Activated CD4-positive, alpha-beta T cell treated with anti-CD3 and anti-CD28 coated beads for 36 hours (primary cell): ENCODE measurements around the gene PPP4R3A. TPM values are rescaled to one million over a fixed set of nuclear protein-coding genes. Genes with fewer than 3 reads are reported as not detected.

ENCODE experiments used
- ATAC-seq: fragments of 200-7000 bp; cut with Tn5 transposase; one replicate; pipeline ENCODE4 v1.10.0; 2021; ENCODE audit warnings: mild to moderate bottlenecking, moderate library complexity
- CTCF ChIA-PET: fragments of 350-600 bp; sonication (Branson Sonifier 250); formaldehyde crosslinking; loops from one replicate; lab custom pipeline; 2021; ENCODE audit warnings: antibody characterized with exemption; lab: Charles Lee
- POLR2A ChIA-PET: fragments of 350-600 bp; sonication (Branson Sonifier 250); formaldehyde crosslinking; loops from one replicate; lab custom pipeline; 2021; ENCODE audit warnings: antibody characterized with exemption, inconsistent platforms; lab: Charles Lee
- DNase-seq: peaks from one replicate; pipeline ENCODE4 v3.0.0-alpha.2; 2020
- H3K27ac Mint-ChIP-seq: one replicate; pipeline ENCODE4 v1.8.0; 2021; ENCODE audit warnings: mixed read lengths
- H3K27me3 Mint-ChIP-seq: one replicate; pipeline ENCODE4 v1.8.0; 2021; ENCODE audit warnings: mixed read lengths
- H3K36me3 Mint-ChIP-seq: one replicate; pipeline ENCODE4 v1.8.0; 2021; ENCODE audit warnings: low read depth, mixed read lengths
- H3K4me1 Mint-ChIP-seq: one replicate; pipeline ENCODE4 v1.8.0; 2021; ENCODE audit warnings: mixed read lengths
- H3K4me3 Mint-ChIP-seq: one replicate; pipeline ENCODE4 v1.8.0; 2021; ENCODE audit warnings: mild to moderate bottlenecking, moderate library complexity, mixed read lengths
- H3K9me3 Mint-ChIP-seq: one replicate; pipeline ENCODE4 v1.8.0; 2021; ENCODE audit warnings: low read depth, mixed read lengths
- intact Hi-C, 2 experiments: fragments of 100-400 bp; cut with DNase I in 1 of 2; cut with micrococcal nuclease in 1 of 2; formaldehyde crosslinking; loops; one replicate each; pipeline versions ENCODE4 v1.14.2 to v1.15.1; 2022 to 2024; cut with DNase I, micrococcal nuclease
- total RNA-seq, 2 experiments: library from RNA; stranded (reverse); gene quantifications; one replicate each; pipeline ENCODE4 v1.2.3, GENCODE V29; 2021

Gene PPP4R3A
- total RNA-seq, 2 experiments from 2014 or later: 105 to 122 TPM

DNA sequence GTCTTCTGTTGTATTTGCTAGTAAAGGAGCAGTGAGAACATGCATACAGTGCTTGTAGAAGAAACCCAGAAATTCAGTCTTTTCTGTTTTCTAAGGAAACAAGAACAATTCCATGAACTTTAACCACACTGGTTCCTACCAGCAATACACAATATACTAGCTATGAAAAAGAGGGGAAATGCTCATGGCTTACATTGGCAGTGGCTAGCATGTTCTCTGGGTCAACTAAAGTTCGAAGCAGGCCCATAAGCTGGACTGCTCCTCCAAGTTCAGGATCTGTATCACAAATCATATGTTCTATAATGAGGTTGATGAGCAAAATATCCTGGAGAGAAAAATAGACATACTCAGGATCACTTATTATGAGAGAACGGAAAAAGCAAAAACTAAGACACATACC lies 37.1 kb downstream of the PPP4R3A start:
- CTCF ChIA-PET: interaction anchor here (0.8 kb wide), 1 partner anchor 20 kb away, joined by 4 read pairs; no protein-coding TSS in a partner anchor
- DNase-seq (no peak), ATAC-seq (no peak)
- no peaks in the 10 kb centered on the region for H3K27me3 Mint-ChIP-seq
- peak overlapping the region; percentile 55 for H3K27ac Mint-ChIP-seq
- peaks cover 59% of the 10 kb centered on the region for H3K36me3 Mint-ChIP-seq
- H3K9me3 Mint-ChIP-seq: no peaks in the 10 kb centered on the region
- POLR2A ChIA-PET: no interaction called here
- intact Hi-C loops: no loop called here
- no peak overlapping the region for H3K4me3 Mint-ChIP-seq
- peaks cover 19% of the 10 kb centered on the region for H3K4me1 Mint-ChIP-seq

- peaks cover 62% of the 10 kb centered on the region for H3K36me3 Mint-ChIP-seq
- H3K4me3 Mint-ChIP-seq: no peak overlapping the region
- peak; percentile 80 for ATAC-seq
- intact Hi-C loops: no loop called here
- peaks cover 24% of the 10 kb centered on the region for H3K4me1 Mint-ChIP-seq
- ChIA-PET CTCF (no interaction called here), POLR2A (no interaction called here)
- peak overlapping the region; percentile 51 for H3K27ac Mint-ChIP-seq
- no peak for DNase-seq
- H3K9me3 Mint-ChIP-seq: no peaks in the 10 kb centered on the region
- no peaks in the 10 kb centered on the region for H3K27me3 Mint-ChIP-seq
These were observed 39.9 kb downstream of the PPP4R3A start for GRCh38 chr14:91470216-91470615.

DNA sequence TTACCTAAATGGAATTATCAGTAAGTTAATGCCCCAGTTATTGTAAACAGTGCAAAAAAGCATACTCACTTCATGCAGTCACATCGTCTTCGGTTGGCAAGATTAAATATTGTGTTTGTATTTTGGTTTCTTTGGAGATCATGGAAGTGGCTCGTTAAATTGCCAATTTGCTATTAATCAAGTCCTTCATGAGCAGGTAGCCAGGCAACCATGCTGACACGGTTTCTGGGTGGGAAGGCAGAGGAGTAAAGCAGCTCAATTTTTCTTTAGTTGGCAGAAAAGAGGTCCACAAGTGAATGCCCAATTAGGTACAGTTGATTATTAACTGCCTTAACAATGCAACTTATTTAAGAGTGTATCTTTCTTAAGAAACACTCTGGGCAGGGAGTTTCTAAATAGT lies 43.9 kb downstream of the PPP4R3A start:
- Mint-ChIP-seq H3K4me3 (no peak overlapping the region), H3K9me3 (no peaks in the 10 kb centered on the region), H3K27me3 (no peaks in the 10 kb centered on the region), H3K27ac (peak overlapping the region; percentile 9), H3K36me3 (peaks cover 66% of the 10 kb centered on the region), H3K4me1 (peaks cover 42% of the 10 kb centered on the region)
- intact Hi-C loops: no loop called here
- DNase-seq: no peak
- CTCF ChIA-PET: interaction anchor here (0.6 kb wide), 1 partner anchor 243 kb away, joined by 4 read pairs; no protein-coding TSS in a partner anchor
- ATAC-seq: no peak
- POLR2A ChIA-PET: no interaction called here

DNA sequence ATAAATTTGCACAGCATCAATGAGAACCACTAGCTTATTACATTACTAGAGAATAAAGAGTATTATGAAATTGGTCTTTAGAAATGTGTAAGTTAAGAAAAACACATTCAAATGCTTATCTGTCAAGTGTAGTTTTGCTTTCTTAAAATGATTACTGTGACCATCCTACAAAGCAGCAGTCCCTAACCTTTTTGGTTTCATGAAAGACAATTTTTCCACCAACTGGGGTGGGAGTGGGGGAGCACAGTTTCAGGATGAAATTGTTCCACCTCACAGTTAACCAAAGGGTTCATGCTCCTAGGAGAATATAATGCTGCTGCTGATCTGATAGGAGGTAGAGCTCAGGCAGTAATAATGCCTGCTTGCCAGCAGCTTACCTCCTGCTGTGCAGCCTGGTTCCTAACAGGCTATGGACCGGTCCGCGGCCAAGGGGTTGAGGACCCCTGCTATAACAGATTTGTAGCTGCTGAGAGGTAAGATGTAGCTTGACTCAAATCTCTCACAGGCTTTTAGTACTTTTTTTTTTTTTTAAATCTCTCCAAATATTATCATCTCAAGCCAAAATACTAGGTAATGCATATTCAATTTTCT lies 45.4 kb downstream of the PPP4R3A start:
- ATAC-seq: peak; percentile 80
- intact Hi-C loops: no loop called here
- Mint-ChIP-seq H3K27ac (peak overlapping the region; percentile 20), H3K4me1 (peaks cover 33% of the 10 kb centered on the region), H3K9me3 (no peaks in the 10 kb centered on the region), H3K4me3 (no peak overlapping the region), H3K27me3 (no peaks in the 10 kb centered on the region), H3K36me3 (peaks cover 63% of the 10 kb centered on the region)
- peak; percentile 27 for DNase-seq
- ChIA-PET POLR2A (interaction anchor here (0.7 to 0.8 kb wide), 2 partner anchors 31 to 49 kb away, joined by 3 read pairs; no protein-coding TSS in a partner anchor), CTCF (interaction anchor here (0.6 to 1.2 kb wide), 5 partner anchors 16 to 540 kb away, joined by 3 read pairs; no protein-coding TSS in a partner anchor)

DNA sequence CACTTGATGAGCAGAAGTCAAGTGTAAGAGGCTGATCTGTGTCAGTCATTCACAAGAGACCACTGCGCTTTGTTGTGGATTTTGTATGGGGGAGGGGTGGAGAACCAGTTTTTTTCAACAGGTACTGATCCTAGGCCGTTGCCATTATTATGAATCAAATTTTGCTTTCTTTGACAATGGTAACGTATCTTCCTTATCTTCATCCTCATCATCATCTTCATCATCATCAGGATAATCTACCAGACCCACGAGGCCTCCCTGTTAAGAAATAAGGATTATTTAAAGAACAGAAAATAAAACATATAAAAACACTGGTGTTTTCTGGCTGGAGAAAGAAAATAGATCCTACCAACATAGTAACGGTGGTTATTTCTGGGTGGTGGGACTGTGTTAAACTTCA lies 51.5 kb downstream of the PPP4R3A start:
- POLR2A ChIA-PET: no interaction called here
- no peak for DNase-seq
- H3K4me1 Mint-ChIP-seq: peaks cover 32% of the 10 kb centered on the region
- no peak for ATAC-seq
- no peaks in the 10 kb centered on the region for H3K9me3 Mint-ChIP-seq
- intact Hi-C loops: no loop called here
- H3K27ac Mint-ChIP-seq: peak overlapping the region; percentile 42
- CTCF ChIA-PET: no interaction called here
- no peak overlapping the region for H3K4me3 Mint-ChIP-seq
- H3K27me3 Mint-ChIP-seq: no peaks in the 10 kb centered on the region
- H3K36me3 Mint-ChIP-seq: peaks cover 65% of the 10 kb centered on the region

DNA sequence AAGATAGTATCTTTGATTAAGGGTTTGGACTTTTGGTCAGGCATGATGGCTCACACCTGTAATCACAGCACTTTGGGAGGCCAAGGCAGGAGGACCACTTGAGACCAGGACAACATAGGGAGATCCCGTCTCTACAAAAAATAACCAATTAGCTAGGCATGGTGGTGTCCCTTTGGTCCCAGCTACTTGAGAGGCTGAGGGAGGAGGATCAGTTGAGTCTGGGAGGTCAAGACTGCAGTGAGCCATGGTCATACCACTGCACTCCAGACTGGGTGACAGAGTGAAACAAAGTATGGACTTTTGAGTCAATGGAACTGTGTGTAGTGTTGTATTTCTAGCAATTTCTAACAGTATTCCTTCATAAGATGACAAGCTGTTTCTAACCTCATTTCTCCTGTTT lies 53.8 kb downstream of the PPP4R3A start:
- Mint-ChIP-seq H3K27me3 (no peaks in the 10 kb centered on the region), H3K27ac (peak overlapping the region; percentile 51), H3K4me3 (no peak overlapping the region), H3K9me3 (no peaks in the 10 kb centered on the region), H3K4me1 (peaks cover 26% of the 10 kb centered on the region), H3K36me3 (peaks cover 48% of the 10 kb centered on the region)
- CTCF ChIA-PET: no interaction called here
- POLR2A ChIA-PET: interaction anchor here (0.6 kb wide), 1 partner anchor 43 kb away, joined by 3 read pairs; no protein-coding TSS in a partner anchor
- ATAC-seq (no peak), DNase-seq (no peak)
- intact Hi-C loops: no loop called here

DNA sequence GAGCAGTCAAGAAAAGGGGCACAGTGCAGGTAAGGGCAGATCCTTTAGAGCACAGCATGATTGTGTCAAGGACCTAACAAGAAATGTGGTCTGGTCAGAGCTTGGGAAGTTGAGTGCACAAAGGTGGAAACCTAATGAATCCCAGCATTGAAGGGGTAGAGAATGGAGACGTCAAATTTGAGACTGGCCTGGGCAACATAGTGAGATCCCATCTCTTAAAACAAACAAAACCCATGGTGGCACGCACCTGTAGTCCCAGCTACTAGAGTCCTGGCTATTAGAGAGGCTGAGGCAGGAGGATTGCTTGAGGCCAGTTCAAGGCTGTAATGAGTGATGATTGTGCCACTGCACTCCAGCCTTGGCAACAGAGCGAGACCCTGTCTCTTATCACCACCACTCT lies 55.5 kb downstream of the PPP4R3A start:
- Mint-ChIP-seq H3K27ac (peak overlapping the region; percentile 49), H3K9me3 (no peaks in the 10 kb centered on the region), H3K4me3 (no peak overlapping the region), H3K27me3 (no peaks in the 10 kb centered on the region), H3K4me1 (peaks cover 26% of the 10 kb centered on the region), H3K36me3 (peaks cover 35% of the 10 kb centered on the region)
- DNase-seq (no peak), ATAC-seq (no peak)
- ChIA-PET POLR2A (no interaction called here), CTCF (interaction anchor here (1.8 kb wide), 1 partner anchor 131 kb away, joined by 6 read pairs; no protein-coding TSS in a partner anchor)
- intact Hi-C loops: no loop called here

DNA sequence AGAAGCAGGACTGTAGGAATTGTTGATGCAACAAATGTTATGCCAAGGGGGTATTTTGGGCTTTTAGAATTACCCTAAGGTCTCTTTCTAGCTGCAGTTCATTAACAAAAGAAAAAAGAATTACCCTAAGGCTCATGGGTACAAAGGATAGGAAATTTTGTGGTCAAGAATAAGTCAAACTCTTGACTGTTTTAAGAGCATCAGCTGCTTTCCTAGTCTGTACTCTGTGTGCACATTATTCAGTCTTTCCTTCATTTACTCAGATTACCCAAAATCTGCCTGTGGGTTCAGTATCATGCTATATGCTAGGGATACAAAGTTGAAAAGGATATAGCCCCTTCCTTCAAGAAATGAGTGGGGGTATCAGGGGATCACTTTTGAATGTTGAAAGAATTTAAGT lies 56.0 kb downstream of the PPP4R3A start:
- Mint-ChIP-seq H3K27ac (peak overlapping the region; percentile 49), H3K36me3 (peaks cover 35% of the 10 kb centered on the region), H3K9me3 (no peaks in the 10 kb centered on the region), H3K27me3 (no peaks in the 10 kb centered on the region), H3K4me3 (no peak overlapping the region), H3K4me1 (peaks cover 26% of the 10 kb centered on the region)
- ATAC-seq (peak; percentile 43), DNase-seq (no peak)
- POLR2A ChIA-PET: no interaction called here
- intact Hi-C loops: no loop called here
- CTCF ChIA-PET: interaction anchor here (1.0 to 1.8 kb wide), 2 partner anchors 9 to 130 kb away, joined by 3 to 6 read pairs; no protein-coding TSS in a partner anchor

DNA sequence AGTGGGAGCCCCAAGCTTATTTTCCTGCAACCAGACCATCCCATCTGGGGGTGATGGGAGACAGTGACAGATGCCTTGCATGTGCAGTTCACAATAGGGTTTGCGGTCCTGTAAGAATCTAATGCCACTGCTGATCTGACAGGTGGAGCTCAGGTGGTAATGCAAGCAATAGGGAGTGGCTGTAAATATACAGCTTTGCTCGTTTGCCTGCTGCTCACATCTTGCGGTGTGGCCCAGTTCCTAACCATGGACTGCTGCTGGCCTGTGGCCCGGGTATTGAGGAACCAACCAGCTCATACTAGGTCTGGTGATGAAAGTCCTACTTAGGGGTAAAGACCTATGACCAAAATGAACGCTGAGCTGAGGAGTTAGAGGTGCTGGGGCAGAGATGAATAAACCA lies 56.4 kb downstream of the PPP4R3A start:
- Mint-ChIP-seq H3K27me3 (no peaks in the 10 kb centered on the region), H3K27ac (no peak overlapping the region), H3K36me3 (peaks cover 34% of the 10 kb centered on the region), H3K4me3 (no peak overlapping the region), H3K4me1 (peaks cover 26% of the 10 kb centered on the region), H3K9me3 (no peaks in the 10 kb centered on the region)
- ATAC-seq: peak; percentile 16
- ChIA-PET POLR2A (no interaction called here), CTCF (interaction anchor here (0.6 to 1.8 kb wide), 3 partner anchors 9 to 130 kb away, joined by 3 to 6 read pairs (median 3); no protein-coding TSS in a partner anchor)
- DNase-seq: no peak
- intact Hi-C loops: no loop called here

- DNase-seq (no peak), ATAC-seq (no peak)
- H3K36me3 Mint-ChIP-seq: no peaks in the 10 kb centered on the region
- H3K27ac Mint-ChIP-seq: no peak overlapping the region
- H3K27me3 Mint-ChIP-seq: no peaks in the 10 kb centered on the region
- H3K9me3 Mint-ChIP-seq: peaks cover 2% of the 10 kb centered on the region
- intact Hi-C loops: no loop called here
- ChIA-PET CTCF (interaction anchor here (0.7 to 1.1 kb wide), 2 partner anchors 40 to 188 kb away, joined by 3 read pairs; no protein-coding TSS in a partner anchor), POLR2A (no interaction called here)
- H3K4me1 Mint-ChIP-seq: no peaks in the 10 kb centered on the region
- no peak overlapping the region for H3K4me3 Mint-ChIP-seq
These were observed 65.6 kb downstream of the PPP4R3A start for GRCh38 chr14:91444335-91445020.

- Mint-ChIP-seq H3K9me3 (peaks cover 2% of the 10 kb centered on the region), H3K36me3 (no peaks in the 10 kb centered on the region), H3K4me3 (no peak overlapping the region), H3K27me3 (no peaks in the 10 kb centered on the region), H3K27ac (no peak overlapping the region), H3K4me1 (no peaks in the 10 kb centered on the region)
- DNase-seq (no peak), ATAC-seq (no peak)
- ChIA-PET CTCF (interaction anchor here (0.7 to 1.1 kb wide), 2 partner anchors 11 to 361 kb away, joined by 3 to 7 read pairs; no protein-coding TSS in a partner anchor), POLR2A (no interaction called here)
- intact Hi-C loops: no loop called here
These were observed 70.8 kb downstream of the PPP4R3A start for GRCh38 chr14:91439345-91439744.
